HG03175 (cell line): ENCODE data around the gene LTBP1.
A peak's percentile ranks its signal among the peaks of the same experiment; 100 is the strongest.

ENCODE experiments used
- ATAC-seq: cut with Tn5 transposase; IDR thresholded peaks from one replicate; pipeline ENCODE4 v1.9.1; 2021; ENCODE audit warnings: mild to moderate bottlenecking, moderate library complexity; ENCODE audit not compliant: unreplicated experiment

The LTBP1 gene

DNA sequence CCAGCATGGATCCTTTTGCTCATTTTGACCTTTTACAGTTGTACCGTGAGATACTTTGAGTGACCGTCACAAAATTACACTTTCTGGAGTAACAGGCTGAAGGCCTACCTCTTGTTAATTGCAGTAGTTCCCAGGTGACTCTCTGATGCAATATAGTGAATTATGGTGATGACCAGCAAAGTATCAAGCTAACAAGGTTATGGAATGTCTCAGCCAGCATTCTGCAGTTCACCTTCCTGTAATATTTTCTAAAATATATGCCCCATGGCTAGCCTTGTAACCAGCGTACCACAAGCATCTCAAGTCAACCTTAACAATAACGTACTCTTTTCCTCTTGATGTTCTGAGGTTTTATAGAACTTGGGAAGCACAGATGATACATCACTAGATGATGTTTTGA is 234.7 kb downstream of the LTBP1 start:
- ATAC-seq: no peak

GRCh38 chr2:33184041-33184440 is 237.3 kb downstream of the LTBP1 start:
- no peak for ATAC-seq

DNA sequence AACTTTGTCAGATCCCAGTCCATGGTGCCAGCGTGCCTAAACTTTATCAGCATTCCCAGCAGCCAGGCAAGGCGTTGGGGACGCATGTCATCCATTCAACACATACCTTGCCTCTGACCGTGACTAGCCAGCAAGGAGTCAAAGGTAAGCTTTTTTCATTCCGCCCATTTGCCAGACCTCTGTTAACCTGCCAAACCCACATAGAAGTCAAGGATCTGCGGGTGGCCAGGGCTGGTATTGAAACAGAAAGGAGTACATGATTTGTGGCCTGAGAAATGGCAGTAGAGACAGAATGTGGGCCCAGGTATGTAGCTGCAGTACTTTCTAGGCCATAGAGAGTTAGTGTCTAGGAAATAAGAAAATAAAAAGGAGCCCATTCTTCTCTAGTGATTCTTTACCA is 240.2 kb downstream of the LTBP1 start:
- no peak for ATAC-seq

GRCh38 chr2:33188799-33189198 is 242.0 kb downstream of the LTBP1 start:
- ATAC-seq: no peak

DNA sequence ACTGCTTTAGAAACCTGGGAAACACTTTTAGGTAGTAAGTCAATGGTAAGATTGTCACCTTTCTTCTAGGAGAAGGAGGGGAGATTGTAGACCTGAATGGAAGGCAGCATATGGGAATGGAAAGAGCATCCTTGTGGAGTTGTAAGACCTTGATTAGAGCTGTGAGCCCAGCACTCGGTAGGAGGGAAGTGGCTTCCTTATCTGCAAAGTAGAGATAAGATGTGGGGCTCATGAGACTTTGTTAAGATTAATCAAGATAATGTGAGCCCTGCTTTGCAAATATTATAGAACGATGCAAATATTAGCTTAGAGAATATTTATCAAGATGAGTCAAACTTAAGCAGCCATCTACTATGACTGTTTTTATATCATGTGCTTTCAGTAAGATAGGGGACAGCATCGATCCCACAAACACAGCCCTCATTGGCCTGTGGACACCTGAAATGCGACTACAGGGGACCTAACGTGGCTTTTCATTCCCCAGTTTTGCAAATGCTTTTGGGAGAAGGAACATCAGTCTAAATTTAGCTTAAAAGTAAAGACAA is 243.7 kb downstream of the LTBP1 start:
- ATAC-seq: no peak

- ATAC-seq: no peak
Observed at GRCh38 chr2:33195891-33196290, 249.1 kb downstream of the LTBP1 start.

DNA sequence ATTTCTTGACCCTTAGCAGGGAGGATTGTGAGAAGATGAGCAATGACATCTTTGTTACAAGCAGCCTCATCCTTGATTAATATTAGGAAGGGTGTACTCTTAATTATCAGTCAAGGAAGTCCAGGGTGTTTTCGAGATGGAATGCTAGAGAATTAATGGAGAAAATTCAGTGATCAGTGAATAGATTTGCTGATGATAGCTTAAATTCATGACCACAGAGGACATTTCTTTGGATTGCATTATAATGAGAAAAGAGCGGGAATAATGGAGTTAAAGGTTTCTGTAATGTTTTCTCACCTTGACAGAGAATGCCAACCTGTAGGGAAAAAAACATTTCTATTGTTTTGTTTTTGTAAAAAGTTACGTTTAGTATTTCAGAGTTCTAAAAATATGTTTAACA is 249.9 kb downstream of the LTBP1 start:
- no peak for ATAC-seq

DNA sequence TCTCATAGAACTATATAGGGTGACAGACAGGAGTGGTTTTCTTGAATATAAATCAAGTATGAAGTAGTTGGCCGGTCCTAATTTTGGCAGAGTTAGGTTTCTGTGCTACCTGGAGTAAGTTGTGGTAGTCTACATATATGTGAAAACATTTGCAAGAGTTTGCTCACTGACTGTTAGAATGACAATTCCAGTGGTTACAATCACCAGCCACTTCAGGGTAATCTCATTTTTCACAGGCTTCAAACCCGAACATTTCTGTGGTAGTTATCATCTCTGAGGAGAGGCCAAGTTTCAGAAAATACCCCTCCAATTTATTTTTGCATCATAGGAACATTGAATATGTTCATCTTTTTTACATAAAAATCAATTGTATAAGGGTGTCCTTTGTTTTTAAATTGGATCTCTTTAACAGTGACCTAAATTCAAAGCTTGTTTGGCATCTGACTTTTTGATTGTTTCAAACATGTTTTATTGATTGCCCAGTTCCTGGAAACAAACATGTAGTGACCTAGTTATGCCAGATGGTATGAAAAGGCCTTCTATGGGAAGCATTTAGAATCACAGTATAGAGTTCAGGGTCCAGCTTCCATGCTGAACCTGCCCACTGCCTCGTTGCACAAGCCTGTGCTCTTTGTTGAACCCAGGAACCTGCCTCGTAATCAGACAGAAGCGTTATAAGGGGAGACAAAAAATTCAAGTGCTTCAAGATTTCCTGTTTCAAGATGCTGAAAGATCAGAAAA is 250.6 kb downstream of the LTBP1 start:
- ATAC-seq: no peak

DNA sequence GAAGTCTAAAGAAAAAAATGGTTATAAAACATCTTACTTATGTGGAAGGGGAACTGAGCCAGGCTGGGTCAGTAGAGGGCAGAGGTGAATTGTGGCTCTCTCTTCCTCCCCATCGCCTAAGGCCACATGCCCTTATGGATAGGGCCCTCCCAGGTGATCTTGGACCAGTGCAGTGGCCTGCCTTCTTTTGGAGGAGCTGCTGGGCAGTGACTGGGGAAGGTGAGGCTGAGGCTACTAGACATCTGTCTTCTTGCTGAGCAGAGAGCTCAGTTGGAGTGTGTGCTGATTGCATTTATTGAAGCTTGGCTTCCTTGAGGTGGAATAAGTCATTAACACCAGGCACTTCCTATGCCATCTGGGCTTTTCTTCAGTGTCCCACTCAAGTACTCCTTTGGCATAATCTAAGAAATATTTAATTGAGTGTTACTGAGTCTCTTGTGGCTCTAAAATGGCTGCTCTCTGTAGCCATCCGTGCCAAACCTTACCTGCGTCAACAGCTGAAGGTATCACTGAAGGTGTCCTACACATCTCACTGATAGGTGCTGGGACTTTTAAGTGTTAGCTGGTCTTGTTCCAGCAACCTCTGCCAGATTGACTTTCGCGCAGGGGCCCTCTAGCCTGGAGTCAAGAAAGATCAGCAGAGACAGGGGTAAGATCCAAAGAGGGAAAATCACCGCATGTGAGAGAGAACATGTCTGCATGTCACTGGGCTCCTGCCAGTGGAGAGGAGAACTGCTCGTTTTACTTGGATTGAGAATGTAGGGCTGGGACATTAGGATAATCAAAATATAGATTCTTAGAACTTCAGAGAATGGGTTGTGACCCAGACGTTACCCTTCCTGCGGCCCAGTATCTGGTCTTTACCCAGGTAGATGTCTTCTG is 256.1 kb downstream of the LTBP1 start:
- ATAC-seq: no peak

GRCh38 chr2:33204945-33205344 is 258.2 kb downstream of the LTBP1 start:
- ATAC-seq: peak; percentile 56

DNA sequence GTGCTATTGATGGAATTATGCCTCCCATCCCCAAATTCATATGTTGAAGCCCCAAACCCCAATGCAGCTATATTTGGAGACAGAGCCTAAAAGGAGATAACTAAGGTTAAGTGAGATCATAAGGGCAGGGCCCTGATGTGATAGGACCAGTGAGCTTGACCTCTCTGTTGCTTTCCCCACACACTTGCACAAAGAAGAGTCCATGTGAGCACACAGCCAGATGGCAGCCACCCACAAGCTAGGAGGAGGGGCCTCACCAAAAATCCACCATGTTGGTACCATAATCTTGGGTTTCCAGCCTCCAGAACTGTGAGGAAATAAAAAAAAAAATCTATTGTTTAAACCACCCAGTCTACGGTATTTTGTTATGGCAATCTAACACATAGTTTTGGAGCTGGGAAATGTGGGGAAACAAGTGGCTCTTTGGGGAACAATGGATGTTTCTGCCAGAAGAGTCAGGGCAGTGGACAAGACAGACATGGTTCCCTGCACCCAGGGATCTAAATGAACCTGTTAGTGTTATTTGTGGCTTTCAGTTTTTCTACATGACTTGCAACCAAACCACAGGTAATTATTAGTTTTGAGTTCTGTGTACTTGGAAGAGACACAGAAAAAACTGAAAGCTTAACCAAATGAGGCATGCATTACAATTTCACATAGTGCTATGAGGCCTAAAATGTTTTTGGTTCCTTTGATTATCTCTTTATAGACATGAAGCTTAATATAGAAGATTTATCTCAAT is 259.1 kb downstream of the LTBP1 start:
- ATAC-seq: peak; percentile 93

- ATAC-seq: no peak
Observed at GRCh38 chr2:33207151-33207740, 260.5 kb downstream of the LTBP1 start.

- ATAC-seq: no peak
Observed at GRCh38 chr2:33208400-33208799, 261.6 kb downstream of the LTBP1 start.

DNA sequence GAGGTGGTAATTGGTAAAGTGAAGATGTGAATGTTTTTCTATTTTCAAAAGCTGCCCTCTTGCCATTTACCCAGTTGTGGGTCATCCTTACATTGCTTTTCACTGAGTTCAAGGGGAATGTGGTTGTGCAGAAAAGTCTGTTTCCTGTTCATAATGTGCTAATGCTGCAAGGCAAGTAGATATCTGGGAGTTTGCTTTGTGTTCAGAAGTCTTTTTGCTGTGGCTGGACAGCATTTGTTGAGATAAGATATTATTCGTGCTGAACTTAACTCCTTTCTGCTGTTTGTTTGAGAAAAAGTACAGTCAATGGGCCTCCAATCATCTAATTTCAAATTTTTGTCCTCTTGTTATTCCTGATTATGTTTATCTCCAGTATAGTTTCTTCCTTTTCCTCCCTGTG is 263.2 kb downstream of the LTBP1 start:
- ATAC-seq: no peak

- no peak for ATAC-seq
Observed at GRCh38 chr2:33210626-33211025, 263.9 kb downstream of the LTBP1 start.

- no peak for ATAC-seq
Observed at GRCh38 chr2:33212151-33212550, 265.4 kb downstream of the LTBP1 start.

- no peak for ATAC-seq
Observed at GRCh38 chr2:33213244-33213643, 266.5 kb downstream of the LTBP1 start.

- ATAC-seq: no peak
Observed at GRCh38 chr2:33213648-33214047, 266.9 kb downstream of the LTBP1 start.

- ATAC-seq: no peak
Observed at GRCh38 chr2:33214436-33214835, 267.7 kb downstream of the LTBP1 start.

DNA sequence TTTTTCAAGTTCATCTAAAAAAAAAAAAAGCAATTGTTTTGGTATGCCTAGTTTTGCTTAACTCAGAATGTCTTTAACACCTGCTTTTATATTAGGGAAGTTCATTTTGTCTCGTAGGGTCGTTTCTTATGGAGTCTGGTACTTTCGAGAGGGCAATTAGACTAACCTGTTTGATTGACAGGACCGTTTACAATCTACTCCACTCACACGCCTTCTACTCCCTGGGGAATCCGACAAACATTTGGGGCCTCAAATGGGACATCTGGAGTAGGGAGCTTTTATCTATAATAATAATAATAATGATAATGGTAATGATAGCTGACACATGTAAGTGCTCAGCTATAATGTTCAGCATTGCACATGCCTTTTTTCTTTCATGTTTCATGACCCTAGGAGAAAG is 268.1 kb downstream of the LTBP1 start:
- ATAC-seq: no peak

DNA sequence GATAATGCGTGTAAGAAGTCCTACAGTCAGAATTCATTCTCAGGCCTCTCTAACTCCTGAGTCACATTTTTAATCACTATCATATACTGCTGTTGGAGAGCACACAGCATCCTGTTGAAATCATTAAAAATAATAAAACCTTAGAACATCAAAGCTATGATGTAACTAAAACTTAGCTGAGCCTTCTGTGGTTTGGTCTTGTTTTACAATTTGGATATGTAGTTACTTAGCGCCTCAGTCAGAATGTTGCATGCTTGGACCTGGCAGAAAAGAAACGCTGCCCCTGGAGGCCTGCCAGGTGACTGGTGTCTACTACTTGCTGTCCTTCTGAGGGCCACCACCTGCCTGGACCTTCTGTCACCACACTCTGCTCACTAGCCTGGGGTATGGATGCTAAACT is 268.5 kb downstream of the LTBP1 start:
- no peak for ATAC-seq
